ENCODE results near the gene CDIPT.
"Not testable (repeated sequence)": the region's sequence is repeated elsewhere in the genome, so short reads cannot be mapped to it uniquely, and the experiment has no call there.

The CDIPT gene

DNA sequence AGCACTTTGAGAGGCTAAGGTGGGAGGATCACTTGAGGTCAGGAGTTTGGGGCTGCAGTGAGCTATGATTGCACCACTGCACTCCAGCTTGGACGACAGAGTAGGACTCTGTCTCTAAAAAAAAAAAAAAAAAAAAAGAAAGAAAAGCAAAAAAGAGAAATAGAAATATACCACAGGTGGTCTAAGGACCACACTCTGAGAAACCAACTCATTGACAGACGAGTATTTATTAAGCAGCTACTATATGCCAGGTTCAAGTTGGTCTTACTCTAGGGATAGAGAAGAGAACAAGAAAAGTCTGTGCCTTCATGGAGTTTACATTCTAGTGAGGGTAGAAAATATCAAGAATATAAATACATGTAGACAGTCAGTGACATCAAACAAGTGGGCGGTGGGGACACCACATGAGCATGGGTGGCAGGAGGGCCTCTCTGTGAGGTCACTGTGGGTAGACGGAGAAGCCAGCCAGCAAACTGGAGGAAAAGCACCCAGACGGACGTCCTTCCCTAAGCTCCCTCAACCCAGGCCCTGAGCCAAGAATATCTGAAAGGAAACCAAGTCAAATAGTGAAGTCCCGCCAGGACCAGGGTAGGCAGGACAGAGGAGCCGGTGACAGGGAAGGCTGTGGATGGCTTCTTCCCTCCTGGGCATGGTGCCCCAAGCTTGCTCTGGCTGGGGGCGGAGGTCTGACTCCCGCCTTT, 4.7 kb downstream of the CDIPT start:
- DNase-seq (ENCODE audit: low read depth): no peak

DNA sequence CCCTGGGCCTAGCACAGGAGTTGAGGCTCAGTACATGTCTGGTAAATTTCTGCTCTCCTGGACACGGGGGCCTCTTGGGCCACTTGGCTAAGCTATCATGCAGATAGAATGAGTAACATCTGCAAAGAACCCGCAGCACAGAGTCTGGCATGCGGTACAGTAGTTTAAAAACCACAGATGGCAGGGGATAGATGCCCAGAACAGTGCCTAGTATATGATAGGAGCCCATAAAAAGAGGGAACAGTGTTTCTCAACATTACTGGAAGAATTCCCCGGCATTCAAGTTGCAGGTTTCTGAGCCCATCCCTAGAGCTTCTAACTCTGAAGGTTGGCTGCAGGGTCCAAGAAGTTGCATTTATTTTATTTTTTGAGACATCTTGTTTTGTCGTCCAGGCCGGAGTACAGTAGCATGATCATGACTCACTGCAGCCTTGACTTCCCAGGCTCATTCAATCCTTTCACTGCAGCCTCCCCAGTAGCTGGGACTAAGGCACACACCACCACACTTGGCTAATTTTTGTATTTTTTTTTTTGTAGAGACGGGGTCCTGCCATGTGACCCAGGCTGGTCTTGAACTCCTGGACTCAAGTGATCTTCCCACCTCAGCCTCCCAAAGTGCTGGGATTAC, 5.8 kb downstream of the CDIPT start:
- DNase-seq (ENCODE audit: low read depth): peak; percentile 79

DNA sequence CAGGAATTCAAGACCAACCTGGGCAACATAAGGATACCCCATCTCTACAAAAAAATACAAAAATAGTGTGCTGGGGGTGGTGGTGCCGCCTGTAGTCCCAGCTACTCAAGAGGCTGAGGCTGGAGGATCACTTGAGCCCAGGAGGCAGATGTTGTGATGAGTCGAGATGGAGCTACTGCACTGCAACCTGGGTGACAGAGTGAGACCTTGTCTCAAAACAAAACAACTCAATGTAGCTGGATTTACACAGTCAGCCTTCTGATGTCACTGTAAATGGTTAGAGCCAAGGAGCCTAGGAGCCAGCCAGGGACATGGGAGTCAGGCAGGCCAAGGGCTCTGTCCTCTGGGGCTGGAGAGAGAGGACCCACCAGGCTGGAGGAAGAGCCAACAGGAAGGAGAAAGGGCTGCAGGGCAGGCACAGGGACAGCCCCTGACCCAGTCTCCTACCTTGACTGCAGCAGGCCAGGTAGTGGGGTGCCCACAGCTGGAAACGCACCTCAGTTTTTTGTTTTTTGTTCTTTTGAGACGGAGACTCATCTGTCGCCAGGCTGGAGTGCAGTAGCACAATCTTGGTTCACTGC, 8.4 kb downstream of the CDIPT start:
- DNase-seq (ENCODE audit: low read depth): no peak

DNA sequence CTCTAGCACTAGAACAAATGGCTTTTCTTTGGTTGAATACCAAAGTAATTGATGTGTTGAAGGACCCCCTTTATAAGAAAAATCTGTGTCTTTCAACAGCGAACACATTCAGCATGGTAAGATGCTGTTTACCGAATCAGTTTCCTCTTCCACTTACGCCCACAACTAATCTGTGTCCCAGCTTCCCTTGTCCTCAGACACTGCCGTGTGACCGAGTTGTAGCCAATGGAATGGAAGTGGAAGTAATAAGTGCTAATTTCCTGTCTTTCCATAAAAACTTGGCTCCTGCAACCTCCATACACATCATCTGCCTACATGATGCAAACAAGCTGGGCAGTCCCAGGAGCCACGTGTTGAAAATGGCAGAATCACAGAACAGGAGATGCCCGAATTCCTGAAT, 10.4 kb downstream of the CDIPT start:
- DNase-seq (ENCODE audit: low read depth): peak; percentile 70

DNA sequence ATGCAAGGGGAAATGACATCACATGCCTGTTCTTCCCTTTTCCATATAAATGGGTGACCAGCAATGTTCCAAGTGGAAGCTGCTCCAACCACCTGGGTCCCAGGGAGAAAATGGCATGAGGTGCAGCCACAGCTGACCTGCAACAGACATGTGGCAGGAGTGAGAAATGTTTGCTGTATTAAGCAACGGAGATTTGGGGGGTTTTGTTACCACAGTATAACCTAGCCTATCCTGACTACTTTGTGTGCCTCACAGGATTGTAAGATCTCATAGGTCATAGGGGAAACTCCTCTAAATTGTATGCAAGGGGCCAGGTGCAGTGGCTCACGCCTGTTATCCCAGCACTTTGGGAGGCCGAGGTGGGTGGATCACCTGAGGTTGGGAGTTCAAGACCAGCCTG, 12.0 kb downstream of the CDIPT start:
- no peak for DNase-seq (ENCODE audit: low read depth)

DNA sequence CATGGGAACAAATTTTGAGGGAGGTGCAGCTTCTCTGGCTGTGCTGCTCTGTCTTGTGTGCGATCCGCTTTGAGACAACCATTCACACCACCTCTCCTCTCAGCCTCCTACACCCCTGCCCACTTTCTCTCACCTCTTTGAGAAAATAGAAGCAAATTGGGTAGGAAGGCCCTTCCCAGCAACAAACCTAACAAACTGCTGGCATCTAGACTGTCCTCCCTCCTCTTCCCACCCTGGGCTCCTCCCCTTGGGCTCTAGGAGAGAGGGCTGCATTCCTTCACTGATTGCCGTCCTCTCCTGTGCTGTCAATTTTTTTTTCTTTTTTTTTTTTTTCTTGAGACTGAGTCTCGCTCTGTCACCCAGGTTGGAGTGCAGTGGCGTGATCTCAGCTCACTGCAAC, 13.5 kb downstream of the CDIPT start:
- no peak for DNase-seq (ENCODE audit: low read depth)

DNA sequence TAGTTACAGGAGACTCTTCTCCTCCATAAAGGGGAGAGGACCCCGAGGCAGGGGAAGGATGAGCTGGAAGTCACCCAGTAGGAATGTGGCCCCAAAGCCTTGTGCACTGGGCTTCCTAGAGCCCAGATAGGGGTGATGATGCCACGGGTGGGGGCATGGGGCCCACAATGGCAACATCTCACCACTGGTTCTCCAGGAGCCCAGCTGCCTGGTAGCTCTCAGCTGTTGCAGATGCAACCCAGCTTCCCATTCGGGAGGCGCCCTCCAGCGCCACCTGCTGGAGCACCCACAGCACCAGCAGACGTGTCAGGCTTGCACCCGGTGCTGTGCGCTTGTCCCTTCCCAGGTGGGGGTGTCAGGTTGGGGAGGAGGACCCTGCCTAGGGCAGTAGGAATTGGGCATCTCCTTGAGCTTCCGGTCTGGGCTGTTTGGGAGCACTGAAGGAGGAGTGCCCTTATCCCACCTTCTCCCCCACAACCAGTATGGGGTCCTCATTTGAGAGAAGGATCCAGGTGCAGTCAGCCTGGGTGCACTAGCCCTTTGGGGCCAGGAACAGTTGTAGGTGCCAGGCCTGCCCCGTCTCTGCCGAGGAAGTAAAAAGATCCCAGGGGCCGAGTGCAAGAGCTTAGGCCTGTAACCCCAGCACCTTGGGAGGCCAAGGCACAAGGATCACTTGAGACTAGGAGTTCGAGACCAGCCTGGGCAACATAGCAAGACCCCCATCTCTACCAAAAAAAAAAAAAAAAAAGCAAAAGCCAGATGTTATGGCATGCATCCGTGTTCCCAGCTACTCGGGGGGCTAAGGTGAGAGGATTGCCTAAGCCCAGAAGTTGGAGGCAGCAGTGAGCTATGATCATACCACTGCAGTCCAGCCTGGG, 14.4 kb downstream of the CDIPT start:
- DNase-seq (ENCODE audit: low read depth): no peak

DNA sequence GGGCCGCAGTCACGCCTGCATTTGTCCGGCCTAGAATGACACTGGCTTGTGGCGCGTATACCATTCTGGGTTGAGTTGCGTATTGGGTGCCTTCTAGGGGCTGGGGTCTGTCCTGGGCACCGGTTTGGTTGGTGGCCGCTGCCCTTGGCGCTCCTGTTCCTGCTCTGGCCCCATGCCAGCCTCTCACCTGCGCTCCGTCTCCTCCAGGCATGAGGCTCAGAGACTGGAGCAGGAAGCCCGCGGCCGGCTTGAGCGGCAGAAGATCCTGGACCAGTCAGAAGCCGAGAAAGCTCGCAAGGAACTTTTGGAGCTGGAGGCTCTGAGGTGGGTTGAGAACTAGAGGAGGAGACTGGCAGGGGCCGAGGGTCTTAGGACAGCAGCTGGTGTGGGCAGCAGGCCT, 17.4 kb downstream of the CDIPT start:
- no peak for DNase-seq (ENCODE audit: low read depth)

DNA sequence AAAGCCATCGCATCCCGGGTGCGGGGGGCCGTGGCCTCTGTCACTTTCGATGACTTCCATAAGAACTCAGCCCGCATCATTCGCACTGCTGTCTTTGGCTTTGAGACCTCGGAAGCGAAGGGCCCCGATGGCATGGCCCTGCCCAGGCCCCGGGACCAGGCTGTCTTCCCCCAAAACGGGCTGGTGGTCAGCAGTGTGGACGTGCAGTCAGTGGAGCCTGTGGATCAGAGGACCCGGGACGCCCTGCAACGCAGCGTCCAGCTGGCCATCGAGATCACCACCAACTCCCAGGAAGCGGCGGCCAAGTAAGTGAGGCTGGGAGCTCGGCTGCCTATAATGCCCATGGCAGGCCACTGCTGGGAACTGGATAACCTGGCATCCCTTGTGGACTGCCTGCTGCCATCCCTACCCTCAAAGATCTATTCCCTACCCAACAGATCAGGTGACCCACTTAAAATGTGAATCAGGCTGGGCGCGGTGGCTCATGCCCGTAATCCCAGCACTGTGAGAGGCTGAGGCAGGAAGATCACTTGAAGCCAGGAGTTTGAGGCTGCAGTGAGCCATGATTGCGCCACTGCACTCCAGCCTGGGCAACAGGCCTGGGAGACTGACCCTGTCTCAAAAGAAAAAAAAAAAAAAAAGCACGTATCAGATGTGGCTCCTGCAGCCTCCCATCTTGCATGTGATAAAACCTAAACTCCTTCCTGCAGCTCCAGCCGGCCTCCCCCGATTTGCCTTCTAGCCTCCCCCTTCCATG, 18.3 kb downstream of the CDIPT start:
- DNase-seq (ENCODE audit: low read depth): no peak

DNA sequence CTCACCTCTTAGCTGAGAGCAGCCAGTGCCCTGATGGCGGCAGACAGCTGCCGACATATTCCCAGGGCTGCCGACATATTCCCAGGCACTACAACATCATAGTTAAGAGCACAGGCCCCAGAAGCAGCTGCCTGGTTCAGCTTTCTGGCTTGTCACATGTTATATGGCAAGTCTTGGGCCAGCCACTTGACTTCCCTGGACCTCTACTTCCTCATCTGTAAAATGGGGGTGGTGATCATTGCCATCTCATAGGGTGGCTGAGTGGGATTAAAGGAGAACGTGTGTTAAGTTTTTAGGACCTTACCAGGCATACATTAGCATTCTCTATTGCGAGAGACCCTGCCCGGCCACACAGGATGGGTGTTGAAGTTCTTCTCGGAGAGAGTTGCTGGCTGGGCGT, 19.1 kb downstream of the CDIPT start:
- DNase-seq (ENCODE audit: low read depth): no peak

DNA sequence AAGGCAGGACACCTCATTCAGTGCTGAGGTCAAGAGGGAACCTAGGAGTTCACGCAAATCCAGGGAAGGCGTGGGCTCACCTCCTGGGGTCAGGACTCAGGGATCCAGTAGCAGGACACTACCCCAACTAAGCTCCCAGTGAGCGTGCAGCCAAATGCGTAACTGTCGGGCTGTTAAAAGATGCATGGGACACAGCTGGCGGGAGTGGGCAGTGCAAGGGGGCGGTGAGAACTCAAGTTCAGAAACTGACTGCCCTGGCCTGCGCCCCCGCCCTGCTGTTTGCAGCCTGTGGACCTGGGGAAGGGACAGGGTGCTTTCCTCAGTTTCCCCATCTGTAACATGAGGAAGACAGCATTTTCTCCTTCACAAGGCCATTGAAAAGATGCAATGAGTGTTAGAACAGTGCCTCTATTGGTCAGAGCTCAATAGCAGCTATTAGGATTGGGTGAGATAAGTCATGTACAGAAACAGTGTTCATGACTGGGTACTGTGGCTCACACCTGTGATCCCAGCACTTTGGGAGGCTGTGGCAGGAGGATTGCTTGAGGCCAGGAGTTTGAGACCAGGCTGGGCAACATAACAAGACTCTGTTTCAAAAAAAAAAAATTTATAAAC, 20.2 kb downstream of the CDIPT start:
- no peak for DNase-seq (ENCODE audit: low read depth)

DNA sequence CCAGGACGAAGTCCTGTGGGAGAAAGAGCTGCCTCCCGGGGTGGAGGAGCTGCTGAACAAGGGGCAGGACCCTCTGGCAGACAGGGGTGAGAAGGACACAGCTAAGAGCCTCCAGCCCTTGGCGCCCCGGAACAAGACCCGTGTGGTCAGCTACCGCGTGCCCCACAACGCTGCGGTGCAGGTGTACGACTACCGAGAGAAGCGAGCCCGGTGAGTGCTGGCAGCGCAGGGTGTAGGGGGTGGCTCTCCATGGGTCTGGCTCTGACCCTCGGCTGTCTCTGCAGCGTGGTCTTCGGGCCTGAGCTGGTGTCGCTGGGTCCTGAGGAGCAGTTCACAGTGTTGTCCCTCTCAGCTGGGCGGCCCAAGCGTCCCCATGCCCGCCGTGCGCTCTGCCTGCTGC, 21.4 kb downstream of the CDIPT start:
- no peak for DNase-seq (ENCODE audit: low read depth)

DNA sequence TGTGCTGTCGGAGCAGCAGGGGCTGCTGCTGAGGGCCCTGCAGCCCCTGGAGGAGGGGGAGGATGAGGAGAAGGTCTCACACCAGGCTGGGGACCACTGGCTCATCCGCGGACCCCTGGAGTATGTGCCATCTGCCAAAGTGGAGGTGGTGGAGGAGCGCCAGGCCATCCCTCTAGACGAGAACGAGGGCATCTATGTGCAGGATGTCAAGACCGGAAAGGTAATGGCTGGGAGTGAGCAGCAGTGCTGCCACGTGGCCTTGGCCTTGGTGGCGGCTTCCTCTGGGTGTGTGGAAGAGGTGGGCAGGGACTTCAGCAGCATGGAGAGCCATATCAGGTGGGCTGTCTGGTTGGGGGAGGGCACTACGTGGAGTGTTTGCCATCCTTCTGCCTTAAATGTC, 22.8 kb downstream of the CDIPT start:
- no peak for DNase-seq (ENCODE audit: low read depth)

DNA sequence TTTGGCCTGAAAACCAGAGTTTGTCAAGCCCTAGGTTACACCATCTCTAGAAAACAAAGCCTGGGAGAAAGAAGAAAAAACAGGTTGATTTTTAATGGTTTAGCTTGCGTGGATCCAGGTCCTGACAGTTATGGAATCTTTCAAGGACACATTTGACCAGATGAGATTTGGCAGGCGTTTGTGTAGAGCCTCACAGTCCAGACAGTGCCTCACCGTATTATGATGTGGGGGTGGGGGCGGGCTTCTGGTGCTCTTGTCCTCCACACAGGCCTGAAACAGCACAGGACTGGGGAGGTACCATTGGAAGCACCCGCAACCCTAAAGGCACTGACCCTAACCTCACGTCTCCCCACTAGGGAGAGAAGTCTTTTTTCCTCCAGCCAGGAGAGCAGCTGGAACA, 23.2 kb downstream of the CDIPT start:
- no peak for DNase-seq (ENCODE audit: low read depth)

DNA sequence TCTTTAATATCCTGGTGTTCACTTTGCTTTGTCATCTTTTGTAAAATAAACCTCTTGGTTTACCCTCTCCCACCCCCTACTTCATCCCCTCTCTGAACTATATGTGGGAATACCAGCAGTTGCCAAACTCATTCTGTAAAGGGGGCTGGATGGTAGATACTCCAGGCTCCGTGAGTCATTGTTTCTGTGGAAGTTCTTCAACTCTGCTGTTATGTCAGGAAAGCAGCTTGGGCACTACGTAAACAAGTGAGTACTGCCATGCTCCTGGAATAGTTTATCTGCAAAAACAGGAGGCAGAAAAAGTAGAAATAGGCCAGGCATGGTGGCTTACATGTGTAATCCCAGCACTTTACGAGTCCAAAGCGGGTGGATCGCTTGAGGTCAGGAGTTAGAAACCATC, 25.2 kb downstream of the CDIPT start:
- no peak for DNase-seq (ENCODE audit: low read depth)

DNA sequence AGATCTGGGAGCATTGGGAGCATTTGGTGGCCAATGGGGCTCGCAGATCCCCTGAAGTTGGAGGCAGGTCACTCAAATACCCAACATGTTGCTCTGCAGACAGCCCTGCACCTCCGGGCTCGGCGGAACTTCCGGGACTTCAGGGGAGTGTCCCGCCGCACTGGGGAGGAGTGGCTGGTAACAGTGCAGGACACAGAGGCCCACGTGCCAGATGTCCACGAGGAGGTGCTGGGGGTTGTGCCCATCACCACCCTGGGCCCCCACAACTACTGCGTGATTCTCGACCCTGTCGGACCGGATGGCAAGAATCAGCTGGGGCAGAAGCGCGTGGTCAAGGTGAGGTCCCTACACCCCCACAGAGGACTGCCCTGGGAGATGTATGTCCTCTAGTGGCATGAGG, 26.4 kb downstream of the CDIPT start:
- no peak for DNase-seq (ENCODE audit: low read depth)

DNA sequence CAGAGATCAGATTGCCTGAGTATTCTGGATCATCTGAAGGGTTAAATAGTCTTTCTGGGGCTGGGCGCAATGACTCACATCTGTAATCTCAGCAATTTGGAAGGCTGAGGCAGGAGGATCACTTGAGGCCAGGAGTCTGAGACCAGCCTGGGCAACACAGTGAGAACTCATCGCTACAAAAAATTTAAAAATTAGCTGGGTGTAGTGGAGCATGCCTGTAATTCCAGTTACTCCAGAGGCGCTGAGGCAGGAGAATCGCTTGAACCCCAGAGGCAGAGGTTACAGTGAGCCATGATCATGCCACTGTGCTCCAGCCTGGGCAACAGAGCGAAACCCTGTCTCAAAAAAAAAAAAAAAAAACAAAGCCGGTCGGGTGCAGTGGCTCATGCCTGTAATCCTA, 27.1 kb downstream of the CDIPT start:
- no peak for DNase-seq (ENCODE audit: low read depth)

DNA sequence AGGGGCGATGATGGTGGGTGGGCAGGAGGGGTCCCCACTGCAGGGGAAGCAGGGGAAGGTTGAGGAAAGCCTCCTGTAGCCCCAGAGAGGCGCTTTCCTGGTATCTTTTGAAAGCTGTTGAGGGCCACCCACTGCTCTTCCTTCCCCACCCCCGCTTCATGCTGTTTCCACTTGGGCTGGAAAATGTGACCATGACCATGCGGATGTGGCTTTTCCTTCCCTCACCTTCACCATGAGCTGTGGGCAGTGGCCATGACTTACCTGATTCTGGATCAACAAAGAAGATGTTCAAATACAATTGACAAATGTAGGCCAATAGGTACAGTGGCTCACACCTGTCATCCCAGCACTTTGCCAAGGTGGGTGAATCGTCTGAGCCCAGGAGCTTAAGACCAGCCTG, 28.9 kb downstream of the CDIPT start:
- no peak for DNase-seq (ENCODE audit: low read depth)

DNA sequence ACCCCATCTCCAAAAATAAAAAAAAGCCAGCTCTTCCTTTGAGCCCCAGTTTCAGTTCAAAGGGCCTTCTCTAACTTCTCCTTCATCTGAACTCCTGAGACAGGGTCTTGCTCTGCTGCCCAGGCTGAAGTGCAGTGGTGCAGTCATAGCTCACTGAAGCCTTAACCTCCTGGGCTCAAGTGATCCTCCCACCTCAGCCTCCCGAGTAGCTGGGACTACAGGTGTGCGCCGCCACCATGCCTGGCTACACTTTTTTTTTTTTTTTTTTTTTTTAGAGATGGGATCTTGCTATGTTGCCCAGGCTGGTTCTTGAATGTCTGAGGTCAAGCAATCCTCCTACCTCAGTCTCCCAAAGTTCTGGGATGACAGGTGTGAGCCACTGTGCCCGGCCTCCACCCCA, 29.8 kb downstream of the CDIPT start:
- not testable (repeated sequence) for DNase-seq (ENCODE audit: low read depth)

DNA sequence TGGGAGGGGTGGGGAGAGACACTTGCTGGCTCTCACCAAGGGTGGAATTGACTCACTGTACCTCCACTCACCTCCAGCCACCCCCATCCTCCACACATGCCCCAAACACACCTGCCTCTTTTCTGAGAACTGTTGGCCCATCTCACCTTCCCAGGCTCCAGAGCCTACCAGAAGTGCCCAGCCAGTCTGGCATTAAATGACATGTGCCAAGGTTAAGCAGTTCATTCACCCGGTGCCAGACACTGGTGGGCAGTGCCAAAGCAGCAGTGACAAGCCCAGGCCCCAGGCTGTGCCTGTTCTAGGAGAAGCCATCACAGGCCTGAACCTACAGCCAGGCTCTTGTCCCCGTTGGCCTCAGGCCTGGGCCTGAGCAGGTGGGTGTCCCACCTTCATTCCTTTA, 31.5 kb downstream of the CDIPT start:
- no peak for DNase-seq (ENCODE audit: low read depth)

DNA sequence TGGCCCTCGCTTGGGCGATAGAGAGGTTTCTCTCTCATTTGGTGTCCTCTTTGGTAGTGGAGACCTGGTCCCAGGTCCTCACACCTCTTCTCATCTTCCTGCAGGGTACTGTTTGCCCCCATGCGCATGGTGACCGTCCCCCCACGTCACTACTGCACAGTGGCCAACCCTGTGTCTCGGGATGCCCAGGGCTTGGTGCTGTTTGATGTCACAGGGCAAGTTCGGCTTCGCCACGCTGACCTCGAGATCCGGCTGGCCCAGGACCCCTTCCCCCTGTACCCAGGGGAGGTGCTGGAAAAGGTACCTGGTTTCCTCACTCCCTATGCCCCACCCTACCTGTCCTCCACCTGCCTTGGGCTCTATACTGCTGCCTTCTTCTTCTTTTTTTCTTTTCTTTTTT, 32.3 kb downstream of the CDIPT start:
- no peak for DNase-seq (ENCODE audit: low read depth)

DNA sequence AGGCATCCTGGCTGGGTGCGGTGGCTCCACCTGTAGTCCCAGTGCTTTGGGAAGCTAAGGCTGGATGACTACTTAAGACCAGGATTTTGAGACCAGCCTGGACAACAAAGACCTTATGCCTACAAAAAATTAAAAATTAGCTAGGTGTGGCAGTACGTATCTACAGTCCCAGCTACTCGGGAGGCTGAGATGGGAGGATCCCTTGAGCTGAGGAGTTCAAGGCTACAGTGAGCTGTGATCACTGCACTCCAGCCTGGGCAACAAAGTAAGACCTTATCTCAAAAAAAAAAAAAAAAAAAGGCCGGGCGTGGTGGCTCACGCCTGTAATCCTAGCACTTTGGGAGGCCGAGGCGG, 36.7 kb downstream of the CDIPT start:
- DNase-seq (ENCODE audit: low read depth): no peak

Measured in GM04504 (cell line).